Stimulated activated CD8-positive, alpha-beta memory T cell treated with anti-CD3 and anti-CD28 coated beads, Interleukin-4, amount 100 ng/mL, for 1 hour (primary cell): ENCODE data around the gene PDIA3.
"Not testable (repeated sequence)": the region's sequence is repeated elsewhere in the genome, so short reads cannot be mapped to it uniquely, and the experiment has no call there.

Source experiments
- DNase-seq, 2 donors: peaks; one replicate each; pipeline ENCODE4 v3.0.0-alpha.2; 2020; ENCODE audit warnings: low read depth in 2 of 2, low spot score in 1 of 2

The PDIA3 gene

DNA sequence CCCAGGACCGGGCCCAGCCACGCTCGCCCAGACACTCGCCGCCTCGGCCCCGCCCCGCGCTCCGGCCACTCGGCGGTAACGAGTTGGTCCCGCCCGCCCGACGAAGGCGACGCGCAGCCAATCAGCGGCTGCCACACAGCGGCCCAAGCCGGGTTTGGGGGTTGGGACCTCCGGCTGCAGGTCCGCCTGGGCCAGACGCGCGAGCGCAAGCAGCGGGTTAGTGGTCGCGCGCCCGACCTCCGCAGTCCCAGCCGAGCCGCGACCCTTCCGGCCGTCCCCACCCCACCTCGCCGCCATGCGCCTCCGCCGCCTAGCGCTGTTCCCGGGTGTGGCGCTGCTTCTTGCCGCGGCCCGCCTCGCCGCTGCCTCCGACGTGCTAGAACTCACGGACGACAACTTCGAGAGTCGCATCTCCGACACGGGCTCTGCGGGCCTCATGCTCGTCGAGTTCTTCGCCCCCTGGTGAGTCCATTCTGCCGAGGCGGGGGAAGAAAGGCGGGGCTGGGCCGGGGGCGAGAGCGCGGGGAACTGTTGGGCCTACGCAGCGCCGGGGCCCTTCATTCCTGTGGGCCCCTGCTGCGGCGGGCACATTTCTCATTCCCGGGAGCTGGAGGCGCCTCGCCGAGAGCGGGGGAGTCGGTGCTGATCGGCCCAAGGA is at the start of gene PDIA3:
TSS of gene PDIA3 (plus strand) at position 194 of the 658 bp plus-strand sequence. CDS start at position 296, 102 bp downstream.
- DNase-seq, result peak; percentile 62 to 75

- no peak for DNase-seq
These were observed 44.1 kb upstream of the PDIA3 start for GRCh38 chr15:43702174-43702573.

- DNase-seq, result no peak
These were observed 43.4 kb upstream of the PDIA3 start for GRCh38 chr15:43702701-43703424.

- DNase-seq, result not testable (repeated sequence)
These were observed 35.7 kb upstream of the PDIA3 start for GRCh38 chr15:43710431-43711131.

DNA sequence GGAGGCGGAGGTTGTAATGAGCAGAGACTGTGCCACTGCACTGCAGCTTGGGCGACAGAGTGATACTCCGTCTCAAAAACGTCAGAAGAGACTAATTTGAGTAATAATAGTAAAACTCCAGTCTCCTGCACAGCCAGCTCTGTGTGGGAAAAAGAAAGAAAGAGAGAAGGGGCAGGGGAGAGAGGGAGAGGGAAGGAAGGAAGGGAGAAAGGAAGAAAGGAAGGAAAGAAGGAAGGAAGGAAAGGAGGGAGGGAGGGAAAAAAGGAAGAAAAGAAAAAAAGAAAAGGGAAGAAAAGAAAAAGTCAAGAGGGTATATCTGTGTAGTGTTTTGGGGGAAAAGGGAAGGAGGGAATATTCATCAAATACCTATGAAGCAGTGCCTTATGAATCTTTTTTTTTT is 23.1 kb upstream of the PDIA3 start:
- DNase-seq, result no peak

DNA sequence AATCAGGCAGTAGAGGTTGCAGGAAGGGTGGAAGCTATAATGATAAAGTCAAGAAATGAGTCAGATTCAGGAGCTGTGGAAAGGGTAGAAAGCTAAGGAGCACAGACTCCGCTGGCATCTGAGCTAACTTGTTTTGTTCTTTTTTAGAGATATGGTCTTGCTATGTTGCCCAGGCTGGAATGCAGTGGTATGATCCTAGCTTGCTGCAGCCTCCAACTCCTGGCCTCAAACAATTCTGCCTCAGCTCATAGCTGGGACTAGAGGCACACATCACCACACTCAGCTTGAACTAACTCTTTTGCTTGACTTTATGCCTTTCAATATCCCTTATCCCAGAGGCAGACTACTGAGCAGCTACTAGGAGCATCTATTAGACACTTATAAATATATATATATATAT is 19.9 kb upstream of the PDIA3 start:
- DNase-seq, result not testable (repeated sequence)

DNA sequence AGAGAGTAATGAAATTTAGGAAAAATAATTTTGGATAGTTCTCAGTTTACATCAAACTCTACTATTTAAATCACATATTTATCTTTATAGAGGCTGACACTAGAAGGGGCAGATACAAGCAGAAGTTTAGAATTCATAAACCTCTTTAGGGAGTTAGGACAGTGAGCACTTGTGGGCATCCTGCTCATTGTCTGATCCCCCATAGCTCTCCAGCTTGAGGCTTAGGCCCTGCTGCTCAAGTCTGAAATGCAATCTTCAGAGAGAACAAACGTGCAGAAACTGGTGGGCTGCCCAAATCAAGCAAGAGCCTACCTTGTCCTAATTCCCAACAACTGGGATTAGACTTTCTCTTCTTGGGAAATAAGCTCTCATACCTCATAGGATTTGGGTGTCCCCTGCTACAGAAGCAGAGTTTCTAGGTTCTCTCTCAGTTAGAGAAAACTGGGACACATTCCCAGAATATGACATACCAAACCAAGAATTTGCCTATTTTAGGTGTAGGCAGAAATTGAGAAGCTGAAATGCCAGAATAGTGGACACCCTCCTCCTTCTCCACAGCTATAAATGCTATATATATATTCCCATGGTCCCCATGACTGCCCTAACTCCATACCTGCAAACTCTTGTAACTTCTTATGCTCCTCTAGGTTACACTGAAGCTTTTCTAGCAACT is 18.0 kb upstream of the PDIA3 start:
- not testable (repeated sequence) for DNase-seq

GRCh38 chr15:43735416-43735815 is 10.8 kb upstream of the PDIA3 start:
- no peak for DNase-seq

GRCh38 chr15:43746903-43747309 is 668 bp downstream of the PDIA3 start:
- DNase-seq, result not testable (repeated sequence)

- DNase-seq, result no peak
These were observed 2.1 kb downstream of the PDIA3 start for GRCh38 chr15:43748376-43748775.

- no peak for DNase-seq
These were observed 3.6 kb downstream of the PDIA3 start for GRCh38 chr15:43749690-43750345.

GRCh38 chr15:43751885-43752284 is 5.6 kb downstream of the PDIA3 start:
- DNase-seq, result no peak

DNA sequence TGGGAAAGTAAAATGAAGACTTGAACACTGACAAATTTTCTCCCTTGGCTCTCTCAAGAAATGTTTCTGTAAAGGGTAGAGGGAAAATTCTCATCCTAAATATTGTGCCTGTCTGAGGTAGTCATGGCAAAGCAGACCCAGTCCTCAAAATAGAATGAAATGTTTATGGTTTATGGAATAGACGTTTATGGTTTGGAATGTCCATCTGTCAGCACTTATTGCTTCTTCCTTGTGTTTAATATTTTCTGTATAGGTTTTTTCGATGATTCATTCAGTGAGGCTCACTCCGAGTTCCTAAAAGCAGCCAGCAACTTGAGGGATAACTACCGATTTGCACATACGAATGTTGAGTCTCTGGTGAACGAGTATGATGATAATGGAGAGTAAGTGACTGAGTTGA is 16.6 kb downstream of the PDIA3 start:
- DNase-seq, result no peak

DNA sequence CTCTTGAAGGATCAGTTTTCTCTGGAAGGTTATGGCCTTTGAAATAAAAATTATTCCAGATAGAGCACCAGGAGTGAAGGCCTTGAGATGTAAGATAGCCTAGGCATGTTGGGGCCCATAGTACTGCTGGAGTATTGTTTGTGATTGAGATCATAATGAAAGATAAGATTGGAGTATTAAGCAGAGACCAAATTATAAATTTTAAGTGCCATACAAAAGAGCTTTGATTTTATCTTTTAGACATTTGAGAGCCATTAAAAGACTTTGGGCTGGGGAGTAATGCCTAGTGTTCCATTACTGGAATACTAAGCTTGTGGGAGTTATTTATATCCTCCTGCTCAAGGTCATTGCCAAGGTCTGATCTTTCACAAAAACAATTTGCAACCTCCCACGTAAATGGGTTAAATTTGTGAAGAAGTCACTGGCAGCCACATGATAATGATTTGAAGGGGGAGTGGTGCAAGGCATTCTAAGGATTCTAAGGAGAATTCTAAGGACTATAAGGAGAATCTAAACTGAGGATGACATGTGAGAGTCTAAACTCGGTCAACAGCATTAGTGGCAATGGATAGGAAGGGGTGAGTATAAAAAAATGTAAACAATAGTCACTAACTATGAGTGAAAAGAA is 17.7 kb downstream of the PDIA3 start:
- no peak for DNase-seq

DNA sequence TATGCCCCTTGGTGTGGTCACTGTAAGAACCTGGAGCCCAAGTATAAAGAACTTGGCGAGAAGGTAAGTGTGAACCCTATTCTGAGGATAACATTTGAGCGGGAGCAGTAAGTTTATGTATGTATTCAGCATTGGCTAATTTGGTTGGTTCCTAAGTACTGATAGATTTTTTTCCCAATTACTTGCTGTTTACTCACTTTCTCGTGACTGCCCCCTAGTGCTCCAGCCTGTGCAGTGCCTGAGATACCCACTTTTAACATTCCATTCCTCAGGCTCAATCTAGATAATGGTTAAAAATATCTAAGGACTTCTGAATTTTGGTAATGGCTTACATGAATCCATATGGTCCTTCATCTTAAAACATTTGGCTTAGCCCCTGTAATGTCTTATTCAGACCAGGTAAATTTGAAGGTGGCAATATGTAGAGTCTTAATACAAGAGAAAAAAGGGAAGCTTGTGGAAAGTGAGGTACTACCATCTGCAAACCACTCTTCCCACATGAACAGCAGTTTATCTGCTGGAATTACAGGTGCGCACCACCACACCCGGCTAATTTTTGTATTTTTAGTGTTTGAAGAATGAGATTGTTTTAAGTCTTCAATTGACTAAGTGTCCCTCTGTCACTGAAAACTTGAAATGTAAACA is 23.5 kb downstream of the PDIA3 start:
- DNase-seq, result no peak

DNA sequence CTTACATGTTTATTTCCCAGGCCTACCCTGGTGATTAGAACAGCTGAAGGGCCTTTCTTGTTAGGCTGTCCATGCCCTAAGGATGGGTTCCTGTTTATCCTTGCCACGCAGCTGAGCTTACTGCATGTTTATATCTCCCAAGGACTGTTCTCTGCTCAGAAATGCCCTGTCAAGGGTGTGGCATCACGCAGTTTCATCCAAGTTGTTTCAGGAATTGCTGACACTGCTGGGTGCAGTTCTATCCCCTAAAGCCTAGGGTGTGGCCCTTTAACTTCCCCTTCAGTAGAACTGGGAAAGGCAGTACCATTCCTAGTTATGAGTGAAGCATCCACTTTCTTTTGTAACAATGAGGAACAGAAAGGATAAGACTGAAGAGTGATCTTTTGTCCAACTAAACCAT is 25.6 kb downstream of the PDIA3 start:
- DNase-seq, result no peak

DNA sequence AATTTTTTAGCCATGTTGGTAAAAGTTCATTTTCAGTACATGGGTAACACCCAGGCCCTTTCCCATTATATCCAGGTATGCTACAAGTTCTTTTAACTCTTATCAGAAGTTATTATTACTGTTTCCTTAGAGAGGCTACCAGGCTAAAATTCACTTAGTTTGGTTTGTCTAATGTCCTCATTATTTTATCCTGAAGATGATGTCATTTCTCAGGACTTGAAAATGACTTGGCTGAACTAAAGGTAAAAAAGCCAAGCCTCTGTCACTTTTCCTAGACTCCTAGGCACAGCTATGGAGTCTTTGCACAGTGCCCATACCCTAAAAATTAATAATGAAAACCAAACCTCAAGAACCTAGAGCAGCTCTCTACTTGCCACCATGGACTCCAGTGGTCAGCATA is 26.4 kb downstream of the PDIA3 start:
- no peak for DNase-seq

DNA sequence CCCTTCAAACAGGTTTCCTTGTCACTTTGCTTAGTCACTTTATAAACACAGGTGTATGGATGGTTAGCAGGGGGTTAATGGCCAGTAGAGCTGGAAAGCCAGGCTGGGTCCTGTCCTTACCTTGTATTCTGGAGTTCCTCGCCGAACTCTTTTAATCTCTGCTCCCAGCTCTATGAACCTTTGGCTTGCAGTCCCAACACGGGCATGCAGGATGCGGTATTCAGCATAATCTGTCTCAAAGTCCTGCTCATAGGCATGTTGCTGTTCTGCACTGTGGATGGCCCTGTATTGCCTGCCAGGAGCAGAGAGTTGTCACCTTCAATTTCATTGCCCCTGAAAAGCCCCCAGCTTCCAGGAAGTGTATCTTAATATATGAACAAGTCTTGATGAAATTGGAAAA is 27.8 kb downstream of the PDIA3 start:
- no peak for DNase-seq

DNA sequence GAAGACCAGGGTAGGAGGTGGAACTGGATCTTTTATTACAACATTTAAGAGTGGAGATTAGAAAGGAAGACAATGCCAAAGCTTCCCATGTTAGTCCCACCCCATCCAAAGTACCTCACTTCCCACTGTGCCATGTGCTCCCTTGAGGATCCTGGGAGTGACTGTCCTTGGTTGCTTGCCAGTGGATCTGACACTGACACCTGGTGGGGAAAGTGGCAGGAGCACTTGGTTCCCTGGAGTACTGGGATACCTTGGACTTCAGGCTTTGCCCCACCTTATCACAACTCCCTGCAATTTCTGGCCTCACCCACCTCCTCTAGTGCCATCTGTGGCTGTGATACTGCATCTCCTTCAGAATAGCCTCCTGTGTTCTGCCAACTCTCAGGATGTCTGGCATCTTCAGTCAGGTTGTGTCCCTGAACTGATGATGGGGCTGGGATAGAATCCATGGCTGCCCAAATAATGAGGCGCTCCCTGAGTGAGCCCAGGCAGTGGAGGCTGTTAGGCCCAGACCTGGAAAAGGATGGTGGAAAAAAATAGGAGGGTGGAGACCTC is 29.2 kb downstream of the PDIA3 start:
- DNase-seq, result no peak
